GM21576 (cell line): ENCODE data around the gene TRIM24.
"Not testable (repeated sequence)": the region's sequence is repeated elsewhere in the genome, so short reads cannot be mapped to it uniquely, and the experiment has no call there.

Source experiments
- ATAC-seq: cut with Tn5 transposase; IDR thresholded peaks from one replicate; pipeline ENCODE4 v1.9.1; 2021; ENCODE audit warnings: mild to moderate bottlenecking, moderate library complexity; ENCODE audit not compliant: unreplicated experiment

TRIM24 gene

DNA sequence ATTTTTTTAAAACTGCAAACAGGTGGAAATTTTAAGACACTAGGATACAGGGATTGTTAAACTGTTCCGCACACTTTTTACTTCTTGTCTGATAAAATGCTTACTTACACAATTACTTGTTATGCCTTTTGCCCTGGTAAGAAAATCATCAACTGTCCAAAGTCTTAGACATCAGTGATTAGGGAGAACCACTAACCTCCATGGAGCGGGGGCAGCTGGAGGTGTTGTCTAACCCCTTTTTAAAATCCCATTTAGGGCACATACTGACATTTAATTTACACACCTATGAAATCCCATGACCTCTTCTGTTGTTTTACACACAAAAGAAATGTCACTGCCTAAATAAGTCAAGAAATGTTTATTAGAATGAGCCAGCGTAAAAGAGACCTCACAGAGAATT is 65.7 kb downstream of the TRIM24 start:
- no peak for ATAC-seq

DNA sequence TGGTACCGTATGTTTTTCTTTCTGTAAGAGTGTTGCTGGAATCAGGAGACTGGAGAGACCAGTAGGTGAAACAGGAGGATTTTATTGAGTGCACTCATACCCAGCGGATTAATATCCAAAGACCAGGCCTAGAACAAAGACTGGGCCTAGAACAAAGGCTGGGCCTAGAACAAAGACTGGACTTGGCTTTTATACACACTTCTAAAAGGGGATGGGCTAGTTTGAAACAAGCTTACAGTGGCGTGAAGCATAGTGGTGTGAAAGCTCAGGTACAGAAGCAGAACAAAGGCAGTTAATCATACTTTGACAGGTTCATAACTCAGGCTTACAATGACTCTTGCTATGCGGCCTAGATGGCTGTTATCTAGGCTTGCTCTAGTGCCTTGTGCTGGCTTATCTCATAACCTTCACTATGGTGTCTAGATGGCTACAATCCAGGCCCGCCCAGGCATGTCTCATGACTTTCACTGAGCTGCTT is 67.7 kb downstream of the TRIM24 start:
- ATAC-seq: no peak

DNA sequence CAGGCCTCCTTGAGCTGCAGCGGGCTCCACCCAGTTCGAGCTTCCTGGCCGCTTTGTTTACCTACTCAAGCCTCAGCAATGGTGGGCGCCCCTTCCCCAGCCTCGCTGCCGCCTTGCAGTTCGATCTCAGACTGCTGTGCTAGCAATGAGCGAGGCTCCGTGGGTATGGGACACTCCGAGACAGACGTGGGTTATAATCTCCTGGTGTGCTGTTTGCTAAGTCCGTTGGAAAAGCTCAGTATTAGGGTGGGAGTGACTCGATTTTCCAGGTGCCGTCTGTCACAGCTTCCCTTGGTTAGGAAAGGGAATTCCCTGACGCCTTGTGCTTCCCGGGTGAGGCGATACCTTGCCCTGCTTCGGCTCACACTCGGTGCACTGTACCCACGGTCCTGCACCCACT is 76.8 kb downstream of the TRIM24 start:
- not testable (repeated sequence) for ATAC-seq

DNA sequence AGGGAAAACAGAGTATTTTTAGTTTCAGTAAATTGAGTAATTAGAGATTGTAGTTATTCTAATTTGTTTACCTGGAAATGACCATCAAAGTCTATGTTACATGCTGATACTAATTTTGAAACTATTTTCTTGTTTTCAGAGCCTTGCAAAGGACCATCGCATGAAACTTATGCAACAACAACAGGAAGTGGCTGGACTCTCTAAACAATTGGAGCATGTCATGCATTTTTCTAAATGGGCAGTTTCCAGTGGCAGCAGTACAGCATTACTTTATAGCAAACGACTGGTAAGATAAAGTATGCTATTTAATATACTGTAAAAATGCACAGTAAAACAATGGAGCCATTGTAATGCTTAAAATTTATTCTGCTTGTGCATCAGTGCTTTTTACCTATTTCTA is 78.5 kb downstream of the TRIM24 start:
- peak; percentile 62 for ATAC-seq

DNA sequence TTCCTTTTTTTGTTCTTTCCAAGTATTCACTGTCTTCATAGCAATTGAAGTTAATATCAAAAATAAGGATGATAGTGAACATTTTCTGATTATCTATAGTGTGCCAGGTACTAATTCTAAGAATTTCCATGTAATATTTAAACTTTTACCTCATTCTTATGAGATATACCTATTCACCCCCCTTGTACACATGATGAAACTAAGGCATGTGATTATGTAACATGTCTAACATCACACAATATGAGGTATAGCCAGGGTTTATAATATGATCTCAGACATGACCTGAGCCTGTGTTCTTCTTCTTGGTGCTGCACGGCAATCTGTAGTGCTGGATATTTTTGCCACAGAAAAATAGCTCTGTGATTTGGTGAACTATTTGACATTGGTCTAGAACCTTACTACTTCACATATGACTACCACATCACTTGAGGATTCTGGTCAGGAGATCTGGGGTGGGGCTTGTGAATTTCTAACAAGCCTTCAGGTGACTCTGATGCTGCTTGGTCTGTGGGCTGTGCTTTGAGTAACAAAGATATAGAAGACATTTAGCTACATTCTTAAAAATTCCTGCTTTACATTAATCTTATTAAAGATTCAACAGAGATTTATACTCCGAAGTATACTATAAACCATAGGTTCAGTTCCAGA is 79.1 kb downstream of the TRIM24 start:
- no peak for ATAC-seq

DNA sequence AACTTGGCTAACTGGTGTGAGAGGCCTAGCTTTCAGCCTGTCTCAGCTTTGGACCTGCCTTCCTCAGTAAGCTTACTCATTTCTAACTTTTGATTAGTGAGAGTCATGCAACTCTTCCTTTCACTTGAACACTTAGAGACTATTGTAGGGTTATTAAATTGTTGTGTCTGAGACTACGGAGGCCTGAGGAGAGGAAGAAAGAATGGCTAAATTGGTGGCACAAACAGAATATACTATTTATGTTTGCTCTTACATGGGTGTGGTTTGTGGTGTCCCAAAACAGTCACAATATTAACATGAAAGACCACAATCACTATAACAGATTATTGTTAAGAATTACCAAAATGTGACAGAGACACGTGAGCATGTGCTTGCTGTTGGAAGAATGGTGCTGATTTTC is 82.1 kb downstream of the TRIM24 start:
- peak; percentile 88 for ATAC-seq

DNA sequence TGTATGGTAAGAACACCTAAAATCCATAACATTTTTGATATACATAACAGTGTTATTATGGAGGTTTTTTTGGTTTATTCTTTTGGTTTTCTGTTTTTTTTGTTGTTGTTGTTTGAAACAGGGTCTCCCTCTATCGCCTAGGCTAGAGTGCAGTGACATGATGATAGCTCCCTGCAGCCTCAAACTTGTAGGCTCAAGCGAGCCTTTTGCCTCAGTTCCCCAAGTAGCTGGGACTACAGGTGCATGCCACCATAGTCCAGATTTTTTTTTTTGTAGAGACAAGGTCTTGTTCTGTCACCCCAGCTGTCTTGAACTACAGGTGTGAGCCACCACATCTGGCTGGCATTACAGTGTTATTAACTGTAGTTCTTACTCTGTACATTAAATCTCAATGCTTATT is 83.7 kb downstream of the TRIM24 start:
- no peak for ATAC-seq

DNA sequence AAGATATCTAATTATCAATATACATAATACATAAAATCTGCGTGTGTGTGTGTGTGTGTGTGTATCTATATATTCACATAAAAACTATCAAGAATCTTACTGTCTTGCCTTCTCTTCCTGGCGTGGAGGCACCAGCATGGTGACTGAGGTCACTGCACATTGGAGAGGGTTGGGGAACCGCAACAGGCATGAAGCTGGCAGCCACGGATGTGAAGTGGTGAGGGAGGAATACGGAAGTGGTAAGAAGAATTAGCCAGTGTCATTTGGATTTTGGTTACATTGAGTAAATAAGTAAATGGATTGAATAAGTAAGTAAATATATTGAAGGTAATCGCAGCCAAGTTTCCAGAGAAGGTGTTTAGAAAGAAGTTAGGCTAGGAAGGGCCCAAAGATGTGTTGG is 85.1 kb downstream of the TRIM24 start:
- no peak for ATAC-seq

DNA sequence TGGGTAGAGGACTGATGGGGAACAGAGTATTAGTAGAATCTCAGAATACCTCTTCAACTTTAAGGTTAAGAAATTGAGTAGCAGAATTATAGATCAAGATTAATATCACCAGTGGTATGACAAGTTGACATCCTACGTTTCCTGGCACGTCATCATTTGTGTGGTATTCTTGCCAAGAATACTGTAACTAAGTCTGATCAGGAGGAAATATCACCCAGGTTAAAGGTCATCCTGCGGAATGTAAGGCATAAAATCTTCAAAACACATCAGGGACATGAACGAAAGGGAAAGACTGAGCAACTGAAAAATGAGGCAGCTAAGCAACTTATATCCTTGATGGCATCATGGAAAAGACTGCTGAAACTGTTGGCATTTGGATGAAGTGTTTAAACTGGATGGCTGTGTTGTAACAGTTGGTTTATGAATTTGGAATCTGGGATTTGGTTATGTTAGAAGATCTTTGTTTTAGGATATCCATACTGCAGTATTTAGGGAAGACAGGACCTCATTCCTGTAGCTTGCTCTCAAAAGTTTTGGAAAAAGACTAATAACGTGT is 86.1 kb downstream of the TRIM24 start:
- no peak for ATAC-seq

DNA sequence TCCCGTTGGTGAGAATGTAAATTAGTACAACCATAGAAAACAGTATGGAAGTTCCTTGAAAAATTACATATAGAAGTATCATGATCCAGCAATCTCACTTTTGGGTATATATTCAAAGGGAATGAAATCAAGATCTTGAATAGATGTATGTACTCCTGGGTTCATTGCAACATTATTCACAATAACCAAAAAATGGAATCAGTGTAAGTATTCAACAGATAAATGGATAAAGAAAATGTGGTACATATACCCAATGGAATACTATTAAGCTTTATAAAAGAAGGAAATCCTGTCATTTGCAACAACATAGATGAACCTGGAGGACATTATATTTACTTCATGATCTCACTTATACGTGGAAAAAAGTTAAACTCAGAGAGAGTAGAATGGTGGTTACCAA is 86.8 kb downstream of the TRIM24 start:
- no peak for ATAC-seq

DNA sequence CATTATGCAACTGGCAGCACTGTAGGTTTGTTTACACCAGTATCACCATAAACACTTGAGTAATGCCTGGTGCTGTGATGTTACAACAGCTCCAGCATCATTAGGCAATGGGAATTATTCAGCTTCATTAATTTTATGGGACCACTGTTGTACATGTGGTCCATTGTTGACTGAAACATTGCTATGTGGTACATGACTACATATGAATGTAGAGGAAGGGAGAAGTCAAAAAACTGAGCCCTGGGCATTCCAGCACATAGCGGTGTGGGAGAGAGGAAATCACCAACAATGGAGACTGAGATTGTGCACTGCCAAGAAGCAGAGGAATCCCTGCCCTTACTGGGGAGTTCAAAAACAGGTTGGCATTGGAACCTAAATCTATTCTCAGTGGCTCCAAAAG is 89.0 kb downstream of the TRIM24 start:
- ATAC-seq: no peak

DNA sequence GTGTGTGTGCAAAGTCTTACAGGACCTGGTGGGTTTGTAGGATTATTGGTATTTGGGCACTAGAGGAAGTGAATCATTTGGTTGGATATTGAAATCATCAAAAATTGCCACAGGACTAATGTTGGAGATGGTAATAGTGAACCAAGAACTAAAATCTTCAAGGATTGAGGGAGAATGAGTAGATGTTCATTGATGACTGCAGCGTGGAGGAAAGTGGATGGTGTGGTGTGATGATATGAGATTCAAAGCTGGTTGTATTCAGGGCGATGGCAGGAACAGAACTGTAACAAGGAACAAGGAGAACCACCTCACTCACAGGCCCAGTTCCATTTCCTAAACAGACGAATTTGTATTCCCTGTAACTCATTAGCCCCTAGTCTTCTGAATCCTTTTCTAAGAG is 90.3 kb downstream of the TRIM24 start:
- no peak for ATAC-seq

DNA sequence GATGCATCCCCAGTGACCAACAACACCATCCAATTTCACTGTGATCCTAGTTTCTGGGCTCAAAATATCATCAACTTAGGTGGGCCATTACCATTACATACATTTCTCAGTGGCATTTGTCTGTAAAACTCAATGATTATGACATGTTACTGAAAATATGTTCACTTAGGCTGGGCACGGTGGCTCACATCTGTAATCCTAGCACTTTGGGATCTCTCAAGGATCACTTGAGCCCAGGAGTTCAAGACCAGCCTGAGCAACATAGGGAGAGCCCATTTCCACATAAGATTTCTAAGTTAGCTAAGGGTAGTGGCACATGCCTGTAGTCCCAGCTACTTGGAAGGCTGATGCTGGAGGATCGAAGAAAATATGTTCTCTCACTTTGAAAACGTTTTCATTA is 91.0 kb downstream of the TRIM24 start:
- no peak for ATAC-seq

DNA sequence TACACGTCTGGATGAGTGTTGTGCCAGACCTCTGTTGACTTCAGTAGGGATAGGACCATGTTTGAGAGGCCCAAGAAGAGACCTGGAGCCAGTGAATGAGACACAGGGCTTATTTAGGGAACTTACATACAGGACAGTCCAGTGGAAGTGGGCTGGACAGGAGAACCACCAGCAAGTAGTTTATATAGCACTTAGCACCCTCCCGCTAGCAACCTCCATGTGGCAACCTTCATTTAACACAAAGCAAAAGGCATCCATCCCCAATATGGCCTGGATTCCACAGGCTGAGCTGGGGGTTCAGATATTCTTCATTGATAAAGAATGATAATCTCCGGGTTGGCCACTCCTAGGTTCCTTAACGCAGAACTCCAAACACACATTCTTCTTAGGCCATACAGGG is 93.7 kb downstream of the TRIM24 start:
- no peak for ATAC-seq

DNA sequence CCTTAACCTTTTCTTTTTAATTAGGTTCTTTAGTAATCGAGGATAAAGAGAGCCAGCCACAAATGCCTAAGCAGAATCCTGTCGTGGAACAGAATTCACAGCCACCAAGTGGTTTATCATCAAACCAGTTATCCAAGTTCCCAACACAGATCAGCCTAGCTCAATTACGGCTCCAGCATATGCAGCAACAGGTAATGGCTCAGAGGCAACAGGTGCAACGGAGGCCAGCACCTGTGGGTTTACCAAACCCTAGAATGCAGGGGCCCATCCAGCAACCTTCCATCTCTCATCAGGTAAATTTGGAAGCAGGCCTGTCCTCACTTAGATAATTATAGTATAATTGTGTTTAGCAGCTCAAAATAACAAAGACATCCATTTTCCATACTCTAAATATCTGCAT is 94.6 kb downstream of the TRIM24 start:
- no peak for ATAC-seq

DNA sequence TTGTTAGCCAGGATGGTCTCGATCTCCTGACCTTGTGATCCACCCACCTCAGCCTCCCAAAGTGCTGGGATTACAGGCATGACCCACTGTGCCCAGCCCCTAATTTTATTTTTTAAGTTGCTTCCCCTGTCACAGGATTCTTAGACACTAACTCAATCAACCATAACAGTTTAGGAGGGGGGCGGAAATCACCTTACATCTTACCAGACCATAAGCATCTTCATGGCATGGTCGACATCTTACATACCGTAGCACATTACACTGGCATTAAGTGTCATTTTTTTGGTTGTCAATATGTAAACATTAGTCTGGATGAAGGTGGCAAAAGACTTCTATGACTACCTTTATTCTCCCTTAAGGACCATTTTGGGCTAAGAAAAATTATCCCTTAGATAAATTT is 95.6 kb downstream of the TRIM24 start:
- no peak for ATAC-seq

DNA sequence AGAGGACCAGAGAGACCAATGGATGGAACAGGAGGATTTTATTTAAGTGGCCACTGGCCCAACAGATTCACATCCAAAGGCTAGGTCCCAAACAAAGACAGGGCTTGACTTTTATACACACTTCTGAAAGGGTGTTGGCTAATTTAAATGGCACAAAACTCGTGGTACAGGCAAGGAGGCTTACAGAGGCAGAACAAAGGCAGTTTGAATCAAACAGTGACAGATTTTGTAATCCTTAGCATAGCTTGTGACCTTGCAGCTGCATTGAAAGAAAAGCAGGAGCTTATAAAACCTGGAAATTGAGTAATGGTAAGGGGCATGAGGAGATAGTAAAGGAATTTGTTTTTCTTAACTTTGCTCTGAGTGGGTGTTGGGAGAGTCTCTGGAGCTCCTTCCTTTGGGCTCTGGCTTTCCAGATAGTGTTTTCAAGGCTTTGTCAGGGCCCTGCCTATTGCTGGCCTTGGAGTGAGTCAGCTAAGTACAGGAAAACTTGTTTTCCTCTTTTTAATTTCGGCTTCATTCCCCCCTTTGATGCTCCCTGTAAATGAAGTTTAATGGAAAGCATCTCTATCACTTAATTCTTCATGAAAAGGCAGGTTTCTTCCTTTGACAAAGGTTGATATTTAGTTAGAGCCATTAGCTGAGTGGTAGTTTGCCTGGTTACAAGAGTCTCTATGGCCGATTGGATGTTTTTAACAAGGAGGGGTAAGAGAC is 96.9 kb downstream of the TRIM24 start:
- ATAC-seq: no peak

DNA sequence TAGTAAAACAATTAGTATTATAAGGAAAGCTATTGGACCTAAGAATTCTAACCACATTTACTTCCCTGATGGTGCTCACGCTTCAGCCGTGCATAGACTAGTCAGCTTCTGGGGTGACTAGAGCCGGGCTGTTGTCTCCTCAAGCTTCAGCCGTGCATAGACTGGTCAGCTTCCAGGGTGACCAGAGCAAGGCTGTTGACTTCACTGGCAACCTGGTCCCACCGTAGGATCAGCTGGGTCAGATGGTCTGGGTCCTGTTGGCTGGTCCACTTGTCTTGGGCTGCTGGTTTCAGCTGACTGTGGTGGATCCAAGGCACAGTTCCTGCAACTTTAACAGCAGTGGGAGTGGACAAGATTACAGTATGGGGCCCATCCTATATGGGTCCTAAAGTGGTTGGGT is 99.4 kb downstream of the TRIM24 start:
- no peak for ATAC-seq

DNA sequence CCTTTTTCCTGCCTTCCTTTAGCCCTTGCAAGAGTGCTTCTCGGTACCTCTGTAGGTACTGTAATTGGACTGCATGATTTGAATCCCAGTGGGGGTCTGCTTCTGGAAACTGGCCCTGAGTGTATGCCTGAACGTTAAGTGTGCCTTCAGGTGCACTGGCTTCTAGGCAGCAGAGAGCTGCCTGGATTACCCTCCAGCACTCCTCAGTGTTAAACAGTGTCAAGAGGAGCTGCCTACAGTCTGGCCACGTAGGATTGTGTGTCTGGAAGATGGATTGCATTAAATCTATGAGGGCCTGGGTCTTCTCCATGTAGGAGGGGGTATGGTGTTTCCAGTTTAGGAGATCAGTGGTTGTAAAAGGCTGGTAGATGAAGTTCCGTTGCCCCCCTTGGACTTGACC is 103.7 kb downstream of the TRIM24 start:
- ATAC-seq: no peak

DNA sequence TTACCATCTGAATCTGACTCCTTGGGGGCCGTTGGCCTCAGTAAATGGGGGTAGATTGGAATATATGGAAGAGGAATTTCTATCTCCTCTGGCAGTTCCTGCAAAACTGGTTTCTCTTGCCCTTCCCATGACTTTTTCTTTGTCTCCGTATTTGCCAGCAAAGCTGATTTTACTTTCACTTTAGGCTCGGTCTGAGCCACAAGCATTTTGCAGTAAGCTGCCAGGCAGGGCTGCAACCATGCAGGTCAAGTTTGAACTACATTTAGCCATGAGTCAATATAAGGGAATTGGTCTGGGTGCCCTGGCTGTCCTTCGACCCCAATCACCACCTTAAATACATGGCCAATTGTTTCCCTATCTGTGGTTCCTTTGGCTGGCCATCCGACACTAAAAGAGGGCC is 104.3 kb downstream of the TRIM24 start:
- ATAC-seq: no peak

DNA sequence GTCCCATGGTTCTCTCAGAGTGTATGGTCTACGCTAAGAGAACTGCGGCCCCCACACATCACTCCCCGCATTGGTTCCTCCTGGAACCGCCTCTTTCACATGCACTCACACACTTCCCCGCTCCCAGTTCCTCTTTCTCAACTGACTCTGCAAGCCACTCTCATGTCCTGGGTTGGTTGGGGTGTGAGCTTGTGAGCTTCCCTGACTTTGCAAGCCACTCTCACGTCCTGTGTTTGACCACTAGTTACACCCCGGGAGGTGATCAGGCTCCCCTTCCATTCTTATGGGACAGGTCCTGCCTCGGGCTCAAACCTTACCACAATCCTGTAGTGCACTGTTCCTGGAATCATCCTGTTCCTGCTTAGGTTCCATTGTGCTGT is 105.0 kb downstream of the TRIM24 start:
- ATAC-seq: no peak

DNA sequence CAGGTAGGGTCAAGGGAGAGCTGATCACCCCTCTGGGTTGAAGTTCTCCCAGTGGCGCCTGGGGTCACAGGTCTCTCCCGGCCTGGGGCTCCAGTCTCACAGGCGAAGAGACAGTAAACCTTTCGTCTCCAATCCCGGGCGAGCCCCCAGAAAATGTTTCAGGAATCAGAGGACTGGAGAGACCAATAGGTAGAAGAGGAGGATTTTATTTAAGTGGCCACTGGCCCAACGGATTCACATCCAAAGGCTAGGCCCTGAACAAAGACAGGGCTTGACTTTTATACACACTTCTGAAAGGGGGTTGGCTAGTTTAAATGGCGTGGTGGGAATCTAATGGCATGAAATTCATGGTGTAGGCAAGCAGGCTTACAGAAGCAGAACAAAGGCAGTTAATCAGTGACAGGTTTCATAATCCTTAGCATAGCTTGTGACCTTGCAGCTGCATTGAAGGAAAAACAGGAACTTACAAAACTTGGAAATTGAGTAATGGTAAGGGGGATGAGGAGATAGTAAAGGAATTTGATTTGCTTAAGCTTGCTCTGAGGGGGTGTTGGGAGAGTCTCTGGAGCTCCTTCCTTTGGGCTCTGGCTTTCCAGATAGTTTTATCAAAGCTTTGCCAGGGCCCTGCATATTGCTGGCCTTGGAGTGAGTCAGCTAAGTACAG is 105.5 kb downstream of the TRIM24 start:
- ATAC-seq: no peak
